ENCODE results near the gene FITM1. TPM values are rescaled to one million over a fixed set of nuclear protein-coding genes. Genes with fewer than 3 reads are reported as not detected.

Gene FITM1
- total RNA-seq, 1 experiment from 2014 or later = 0.46 TPM

GRCh38 chr14:24088095-24088494 lies 42.4 kb upstream of the FITM1 start:
- CTCF ChIA-PET = interaction anchor here (0.5 kb wide), 1 partner anchor 28 kb away, joined by 12 read pairs; no protein-coding TSS in a partner anchor

GRCh38 chr14:24089890-24090289 lies 40.6 kb upstream of the FITM1 start:
- Histone ChIP-seq H3K36me3 (ENCODE audit: control insufficient read depth, insufficient read depth, low read length) (no peaks in the 10 kb centered on the region; the same call in 1 of the 2 replicates), H3K4me3 (ENCODE audit: low read depth in 2 of 2, low read length in 2 of 2) (no peak overlapping the region), H3K27me3 (ENCODE audit: control insufficient read depth, insufficient read depth, low read length) (no peaks in the 10 kb centered on the region), H3K27ac (ENCODE audit: low read length) (no peak overlapping the region), H3K9me3 (ENCODE audit: control insufficient read depth, insufficient read depth, low read depth, low read length) (no peaks in the 10 kb centered on the region), H3K4me1 (ENCODE audit: control insufficient read depth, insufficient read depth, low read length) (no peaks in the 10 kb centered on the region; the same call in 1 of the 2 replicates)
- DNase-seq (ENCODE audit: low read depth, low spot score) = no peak
- no TSS peak for BruUV-seq (replicated peaks)
- no peak for TF ChIP-seq SIN3A (IDR thresholded peaks at IDR 0.05; ENCODE audit: borderline replicate concordance, insufficient read depth, low read depth, low read length)
- TF ChIP-seq TCF7L2 (IDR thresholded peaks at IDR 0.05; ENCODE audit: low read depth, low read length) = no peak
- TF ChIP-seq REST (IDR thresholded peaks at IDR 0.05; ENCODE audit: insufficient read depth in 1 of 2, low read depth in 2 of 2, low read length in 1 of 2) = no peak
- CTCF ChIA-PET = interaction anchor here (1.2 to 4.0 kb wide), 2 partner anchors 19 to 32 kb away, joined by 5 to 50 read pairs; no protein-coding TSS in a partner anchor
- in situ Hi-C loops (cut with HindIII; ENCODE audit: low pct_unique_long_range_greater_than_20kb, low sequenced_read_pairs) = no loop called here
- no peak for ATAC-seq
- intact Hi-C loops (cut with micrococcal nuclease; ENCODE audit: unreplicated experiment) = loop anchor here (1.0 to 2.0 kb wide), 2 partner anchors 32 to 75 kb away; no protein-coding TSS in a partner anchor
- POLR2A ChIA-PET = interaction anchor here (0.6 kb wide), 1 partner anchor 20 kb away, joined by 10 read pairs; no protein-coding TSS in a partner anchor

More at GRCh38 chr14:24088095-24088494, 42.4 kb upstream of the FITM1 start:
- BruUV-seq (replicated peaks) = no TSS peak
- POLR2A ChIA-PET = no interaction called here
- no peaks in the 10 kb centered on the region for H3K36me3 ChIP-seq (ENCODE audit: control insufficient read depth, insufficient read depth, low read length)
- TF ChIP-seq TCF7L2 (IDR thresholded peaks at IDR 0.05; ENCODE audit: low read depth, low read length) = no peak
- no peaks in the 10 kb centered on the region for H3K9me3 ChIP-seq (ENCODE audit: control insufficient read depth, insufficient read depth, low read depth, low read length)
- DNase-seq (ENCODE audit: low read depth, low spot score) = no peak
- H3K4me3 ChIP-seq (ENCODE audit: low read depth in 2 of 2, low read length in 2 of 2) = no peak overlapping the region
- ATAC-seq = no peak
- no peaks in the 10 kb centered on the region for H3K4me1 ChIP-seq (ENCODE audit: control insufficient read depth, insufficient read depth, low read length)
- in situ Hi-C loops (cut with HindIII; ENCODE audit: low pct_unique_long_range_greater_than_20kb, low sequenced_read_pairs) (no loop called here), intact Hi-C loops (cut with micrococcal nuclease; ENCODE audit: unreplicated experiment) (no loop called here)
- no peak overlapping the region for H3K27ac ChIP-seq (ENCODE audit: low read length)
- no peaks in the 10 kb centered on the region for H3K27me3 ChIP-seq (ENCODE audit: control insufficient read depth, insufficient read depth, low read length)

GRCh38 chr14:24092110-24092504 lies 38.4 kb upstream of the FITM1 start:
- Histone ChIP-seq H3K9me3 (ENCODE audit: control insufficient read depth, insufficient read depth, low read depth, low read length) (no peaks in the 10 kb centered on the region), H3K4me3 (ENCODE audit: low read depth in 2 of 2, low read length in 2 of 2) (no peak overlapping the region), H3K4me1 (ENCODE audit: control insufficient read depth, insufficient read depth, low read length) (peaks cover 5% of the 10 kb centered on the region; the same call in 1 of the 2 replicates), H3K36me3 (ENCODE audit: control insufficient read depth, insufficient read depth, low read length) (no peaks in the 10 kb centered on the region; the same call in 1 of the 2 replicates), H3K27ac (ENCODE audit: low read length) (no peak overlapping the region), H3K27me3 (ENCODE audit: control insufficient read depth, insufficient read depth, low read length) (no peaks in the 10 kb centered on the region)
- DNase-seq (ENCODE audit: low read depth, low spot score) = no peak
- in situ Hi-C loops (cut with HindIII; ENCODE audit: low pct_unique_long_range_greater_than_20kb, low sequenced_read_pairs) (no loop called here), intact Hi-C loops (cut with micrococcal nuclease; ENCODE audit: unreplicated experiment) (no loop called here)
- TF ChIP-seq SIN3A (IDR thresholded peaks at IDR 0.05; ENCODE audit: borderline replicate concordance, insufficient read depth, low read depth, low read length) (no peak), CTCF (IDR thresholded peaks at IDR 0.05) (no peak), TCF7L2 (IDR thresholded peaks at IDR 0.05; ENCODE audit: low read depth, low read length) (no peak), REST (IDR thresholded peaks at IDR 0.05; ENCODE audit: insufficient read depth in 1 of 2, low read depth in 2 of 2, low read length in 1 of 2) (no peak), POLR2AphosphoS5 (IDR thresholded peaks at IDR 0.05; ENCODE audit: low read depth, low read length) (no peak)
- CTCF ChIA-PET = interaction anchor here (4.0 kb wide), 1 partner anchor 34 kb away, joined by 50 read pairs; no protein-coding TSS in a partner anchor
- POLR2A ChIA-PET = no interaction called here
- BruUV-seq (replicated peaks) = no TSS peak
- ATAC-seq = no peak

Data from Panc1 (cell line).